Right lobe of liver (tissue), 6 donors: Measurements from ENCODE around the gene DHX57. TPM values are rescaled to one million over a fixed set of nuclear protein-coding genes. Genes with fewer than 3 reads are reported as not detected.
A peak's percentile ranks its signal among the peaks of the same experiment; 100 is the strongest.

Source experiments
- ATAC-seq, 4 donors: fragments of 200-7000 bp; cut with Tn5 transposase; one replicate each; pipeline ENCODE4 v1.9.1; 2020; ENCODE audit warnings: mild to moderate bottlenecking in 4 of 4, moderate library complexity in 4 of 4
- DNase-seq, 3 donors: peaks; one replicate each; pipeline ENCODE4 v3.0.0-alpha.2; 2020
- H3K27ac ChIP-seq, 3 donors: fragments of 200-600 bp; one replicate each; pipeline ENCODE4 v1.8.0; 2022
- H3K27me3 ChIP-seq, 2 donors: fragments of 200-600 bp; one replicate each; pipeline ENCODE4 v1.8.0; 2022
- H3K36me3 ChIP-seq, 4 donors: fragments of 200-600 bp; sonication (generic) in 1 of 4; one replicate each; pipeline versions ENCODE4 v1.5.1 to v1.8.0; 2017 to 2022; ENCODE audit warnings: control low read depth in 1 of 4
- H3K4me1 ChIP-seq, 4 donors: fragments of 200-600 bp; sonication (generic) in 1 of 4; one replicate each; pipeline versions ENCODE4 v1.5.1 to v1.8.0; 2017 to 2022; ENCODE audit warnings: control low read depth in 1 of 4
- H3K4me3 ChIP-seq, 3 donors: fragments of 200-600 bp; one replicate each; pipeline ENCODE4 v1.8.0; 2022
- H3K9me3 ChIP-seq, 4 donors: fragments of 200-600 bp; sonication (generic) in 1 of 4; one replicate each; pipeline versions ENCODE4 v1.5.1 to v1.8.0; 2017 to 2022; ENCODE audit warnings: control low read depth in 1 of 4
- POLR2A ChIP-seq: fragments of 450-650 bp; IDR thresholded peaks from one replicate; pipeline ENCODE4 v1.6.1; 2017; ENCODE audit warnings: antibody characterized with exemption, mild to moderate bottlenecking
- WGBS: methylation state at CpG from one replicate; pipeline ENCODE4 v1.1.6; 2018; ENCODE audit warnings: low coverage, low lambda C conversion rate; ENCODE audit not compliant: insufficient coverage; ENCODE audit errors: missing lambda C conversion rate; 5-methylcytosine and 5-hydroxymethylcytosine counted together
- intact Hi-C, 2 donors: fragments of 100-400 bp; cut with DNase I; formaldehyde crosslinking; loops; one replicate each; pipeline versions ENCODE4 v1.11.2 to v1.14.1; 2022
- total RNA-seq, 6 experiments: library from RNA; depleted of rRNA in 2 of 6; stranded (reverse); fragments of >200 nt in 2 of 6; fragmentation: NEBNext Ultra II Directional in 3 of 6; extraction: Animal tissue kit (Norgen Biotek cat#: 25700) in 3 of 6; gene quantifications; one replicate each; pipeline versions ENCODE4 v1.1.0 to v1.2.4, GENCODE V29; 2016 to 2023
- TF ChIP-seq, protein P1 (sequence below), 4 donors: fragments of 200-600 bp in 3 of 4; fragments of 450-650 bp in 1 of 4; IDR thresholded peaks; one replicate each; pipeline versions ENCODE4 v1.5.1 to v1.8.0; 2016 to 2022; ENCODE audit warnings: antibody characterized with exemption in 4 of 4, mild to moderate bottlenecking in 2 of 4
- donor health status: DM: no; HTN: yes; CAD: no.
- donor health status: DM: no; HTN: no; CAD: no.
- donor health status: DM: no; HTN: no; CAD: no.
- donor health status: DM: no; HTN: yes; CAD: no.
- donor health status: DM: no; HTN: yes; CAD: no.

The DHX57 gene
- total RNA-seq, 6 experiments from 2014 or later = 4.4 to 6.4 (median 4.9) TPM

GRCh38 chr2:38783586-38783985 lies 92.1 kb downstream of the DHX57 start:
- peak overlapping the region in 2 of 3 donors; percentile 39 to 76 for H3K27ac ChIP-seq
- TF ChIP-seq, protein P1, sequence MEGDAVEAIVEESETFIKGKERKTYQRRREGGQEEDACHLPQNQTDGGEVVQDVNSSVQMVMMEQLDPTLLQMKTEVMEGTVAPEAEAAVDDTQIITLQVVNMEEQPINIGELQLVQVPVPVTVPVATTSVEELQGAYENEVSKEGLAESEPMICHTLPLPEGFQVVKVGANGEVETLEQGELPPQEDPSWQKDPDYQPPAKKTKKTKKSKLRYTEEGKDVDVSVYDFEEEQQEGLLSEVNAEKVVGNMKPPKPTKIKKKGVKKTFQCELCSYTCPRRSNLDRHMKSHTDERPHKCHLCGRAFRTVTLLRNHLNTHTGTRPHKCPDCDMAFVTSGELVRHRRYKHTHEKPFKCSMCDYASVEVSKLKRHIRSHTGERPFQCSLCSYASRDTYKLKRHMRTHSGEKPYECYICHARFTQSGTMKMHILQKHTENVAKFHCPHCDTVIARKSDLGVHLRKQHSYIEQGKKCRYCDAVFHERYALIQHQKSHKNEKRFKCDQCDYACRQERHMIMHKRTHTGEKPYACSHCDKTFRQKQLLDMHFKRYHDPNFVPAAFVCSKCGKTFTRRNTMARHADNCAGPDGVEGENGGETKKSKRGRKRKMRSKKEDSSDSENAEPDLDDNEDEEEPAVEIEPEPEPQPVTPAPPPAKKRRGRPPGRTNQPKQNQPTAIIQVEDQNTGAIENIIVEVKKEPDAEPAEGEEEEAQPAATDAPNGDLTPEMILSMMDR (IDR thresholded peaks at IDR 0.05) = no peak
- TF ChIP-seq POLR2A = no peak

GRCh38 chr2:38778687-38779082 lies 97.0 kb downstream of the DHX57 start:
- DNase-seq (no peak), ATAC-seq (no peak)
- Histone ChIP-seq H3K4me3 (peak overlapping the region; percentile 56 to 84 (median 71)), H3K27ac (peak overlapping the region in 1 of 3 donors; percentile 73), H3K36me3 (peaks cover 0 to 11% (median 5%) of the 10 kb centered on the region in 4 donors), H3K27me3 (no peaks in the 10 kb centered on the region), H3K9me3 (no peaks in the 10 kb centered on the region), H3K4me1 (peaks cover 0 to 15% (median 3%) of the 10 kb centered on the region in 4 donors)
- TF ChIP-seq, protein P1 (IDR thresholded peaks at IDR 0.05) = no peak
- TF ChIP-seq POLR2A = no peak
- 9% methylated on average over 8 of the region's 8 CpGs for WGBS
- intact Hi-C loops = no loop called here

More at GRCh38 chr2:38783586-38783985, 92.1 kb downstream of the DHX57 start:
- Histone ChIP-seq H3K9me3 (no peaks in the 10 kb centered on the region), H3K36me3 (peaks cover 0 to 11% (median 5%) of the 10 kb centered on the region in 4 donors), H3K27me3 (no peaks in the 10 kb centered on the region), H3K4me3 (no peak overlapping the region), H3K4me1 (peaks cover 0 to 28% (median 13%) of the 10 kb centered on the region in 4 donors)
- no peak for ATAC-seq
- no peak for DNase-seq
- intact Hi-C loops = no loop called here

DNA sequence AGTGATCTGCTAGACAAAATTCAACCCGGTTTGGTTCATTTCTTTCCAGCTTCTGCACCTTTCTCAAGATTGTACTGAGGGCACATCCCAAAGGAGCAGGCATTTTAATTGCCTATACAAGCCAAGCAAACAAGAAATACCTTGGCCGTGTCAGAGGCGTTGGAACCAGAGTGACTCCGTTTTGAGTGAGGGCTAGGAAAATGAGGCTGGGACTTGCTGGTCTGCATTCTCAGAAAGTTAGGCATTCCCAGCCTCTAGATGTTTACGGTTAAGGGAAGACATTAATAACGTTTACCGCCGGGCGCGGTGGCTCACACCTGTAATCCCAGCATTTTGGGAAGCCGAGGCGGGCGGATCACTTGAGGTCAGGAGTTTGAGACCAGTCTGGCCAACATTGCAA lies 99.2 kb downstream of the DHX57 start:
- TF ChIP-seq, protein P1 (IDR thresholded peaks at IDR 0.05) = no peak
- no peak for TF ChIP-seq POLR2A
- Histone ChIP-seq H3K9me3 (no peaks in the 10 kb centered on the region), H3K36me3 (peaks cover 0 to 3% (median under 1%) of the 10 kb centered on the region in 4 donors), H3K27me3 (no peaks in the 10 kb centered on the region), H3K4me3 (no peak overlapping the region), H3K4me1 (peaks cover 0 to 18% (median 7%) of the 10 kb centered on the region in 4 donors), H3K27ac (no peak overlapping the region)
- intact Hi-C loops = no loop called here
- 92% methylated on average over 8 of the region's 13 CpGs for WGBS
- ATAC-seq (no peak), DNase-seq (no peak)

GRCh38 chr2:38775921-38776225 lies 99.9 kb downstream of the DHX57 start:
- Histone ChIP-seq H3K9me3 (no peaks in the 10 kb centered on the region), H3K27me3 (no peaks in the 10 kb centered on the region), H3K4me3 (no peak overlapping the region), H3K27ac (no peak overlapping the region), H3K36me3 (no peaks in the 10 kb centered on the region), H3K4me1 (peaks cover 0 to 20% (median 8%) of the 10 kb centered on the region in 4 donors)
- no peak for ATAC-seq
- WGBS = 83% methylated on average over 6 of the region's 7 CpGs
- DNase-seq = no peak
- no peak for TF ChIP-seq POLR2A
- TF ChIP-seq, protein P1 (IDR thresholded peaks at IDR 0.05) = no peak
- intact Hi-C loops = no loop called here
